ENCODE measurements around the gene ADGRL3.

GRCh38 chr4:61200916-61201526, 895 bp downstream of the ADGRL3 start:
- TF ChIP-seq, protein P1, sequence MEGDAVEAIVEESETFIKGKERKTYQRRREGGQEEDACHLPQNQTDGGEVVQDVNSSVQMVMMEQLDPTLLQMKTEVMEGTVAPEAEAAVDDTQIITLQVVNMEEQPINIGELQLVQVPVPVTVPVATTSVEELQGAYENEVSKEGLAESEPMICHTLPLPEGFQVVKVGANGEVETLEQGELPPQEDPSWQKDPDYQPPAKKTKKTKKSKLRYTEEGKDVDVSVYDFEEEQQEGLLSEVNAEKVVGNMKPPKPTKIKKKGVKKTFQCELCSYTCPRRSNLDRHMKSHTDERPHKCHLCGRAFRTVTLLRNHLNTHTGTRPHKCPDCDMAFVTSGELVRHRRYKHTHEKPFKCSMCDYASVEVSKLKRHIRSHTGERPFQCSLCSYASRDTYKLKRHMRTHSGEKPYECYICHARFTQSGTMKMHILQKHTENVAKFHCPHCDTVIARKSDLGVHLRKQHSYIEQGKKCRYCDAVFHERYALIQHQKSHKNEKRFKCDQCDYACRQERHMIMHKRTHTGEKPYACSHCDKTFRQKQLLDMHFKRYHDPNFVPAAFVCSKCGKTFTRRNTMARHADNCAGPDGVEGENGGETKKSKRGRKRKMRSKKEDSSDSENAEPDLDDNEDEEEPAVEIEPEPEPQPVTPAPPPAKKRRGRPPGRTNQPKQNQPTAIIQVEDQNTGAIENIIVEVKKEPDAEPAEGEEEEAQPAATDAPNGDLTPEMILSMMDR (IDR thresholded peaks at IDR 0.05; ENCODE audit: insufficient read depth, low read length, poor library complexity, severe bottlenecking) = no peak
- no peak for TF ChIP-seq EZH2phosphoT487 (conservative IDR thresholded peaks at IDR 0.05; ENCODE audit: low read length)
